Measurements from ENCODE around the gene GNG4. TPM values are rescaled to one million over a fixed set of nuclear protein-coding genes. Genes with fewer than 3 reads are reported as not detected.

The GNG4 gene
- total RNA-seq, 2 experiments from 2014 or later, result not detected

DNA sequence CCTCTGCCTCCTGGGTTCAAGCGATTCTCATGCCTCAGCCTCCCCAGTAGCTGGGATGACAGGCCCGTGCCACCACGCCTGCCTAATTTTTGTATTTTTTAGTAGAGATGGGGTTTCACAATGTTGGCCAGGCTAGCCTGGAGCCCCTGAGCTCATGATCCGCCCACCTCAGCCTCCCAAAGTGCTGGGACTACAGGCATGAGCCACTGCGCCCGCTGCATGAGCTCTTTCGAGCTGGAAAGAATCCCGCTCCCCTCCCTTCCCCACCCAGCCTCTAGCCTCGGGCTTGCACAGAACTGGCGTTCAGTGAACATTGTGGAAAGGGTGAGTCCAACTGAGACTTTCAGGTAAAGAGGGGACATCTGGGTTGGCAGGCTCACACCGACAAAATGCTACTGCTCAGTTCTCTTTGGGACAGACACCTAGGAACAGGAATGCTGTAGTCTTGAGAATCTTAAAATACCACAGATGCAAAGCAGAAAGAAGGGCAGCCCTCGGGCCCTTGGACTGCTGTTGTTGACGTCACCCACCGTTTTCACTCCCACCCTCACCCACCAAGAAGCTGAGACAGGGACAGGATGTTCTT, 9.7 kb upstream of the GNG4 start:
- CTCF ChIA-PET (ENCODE audit: unreplicated experiment), result no interaction called here
- Histone ChIP-seq H3K4me2 (ENCODE audit: low read length) (no peak overlapping the region), H3K9me2 (ENCODE audit: insufficient read depth, low read length) (no peaks in the 10 kb centered on the region), H3K79me2 (ENCODE audit: insufficient read depth, low read depth, low read length) (no peaks in the 10 kb centered on the region), H3K4me1 (ENCODE audit: insufficient read depth, low read length, poor library complexity, severe bottlenecking) (no peaks in the 10 kb centered on the region), H4K20me1 (ENCODE audit: insufficient read depth, low read length) (no peaks in the 10 kb centered on the region), H2AFZ (ENCODE audit: low read length) (no peak overlapping the region), H3K27ac (ENCODE audit: low read depth, low read length, poor library complexity, severe bottlenecking) (no peak overlapping the region), H3K36me3 (ENCODE audit: insufficient read depth, low read length) (no peaks in the 10 kb centered on the region), H3K4me3 (ENCODE audit: low read depth, low read length, poor library complexity, severe bottlenecking) (no peak overlapping the region), H3K9me3 (ENCODE audit: low read length) (no peaks in the 10 kb centered on the region)
- no peak for TF ChIP-seq EZH2phosphoT487 (IDR thresholded peaks at IDR 0.05; ENCODE audit: borderline replicate concordance, low read depth, low read length)
- TF ChIP-seq, protein P1, sequence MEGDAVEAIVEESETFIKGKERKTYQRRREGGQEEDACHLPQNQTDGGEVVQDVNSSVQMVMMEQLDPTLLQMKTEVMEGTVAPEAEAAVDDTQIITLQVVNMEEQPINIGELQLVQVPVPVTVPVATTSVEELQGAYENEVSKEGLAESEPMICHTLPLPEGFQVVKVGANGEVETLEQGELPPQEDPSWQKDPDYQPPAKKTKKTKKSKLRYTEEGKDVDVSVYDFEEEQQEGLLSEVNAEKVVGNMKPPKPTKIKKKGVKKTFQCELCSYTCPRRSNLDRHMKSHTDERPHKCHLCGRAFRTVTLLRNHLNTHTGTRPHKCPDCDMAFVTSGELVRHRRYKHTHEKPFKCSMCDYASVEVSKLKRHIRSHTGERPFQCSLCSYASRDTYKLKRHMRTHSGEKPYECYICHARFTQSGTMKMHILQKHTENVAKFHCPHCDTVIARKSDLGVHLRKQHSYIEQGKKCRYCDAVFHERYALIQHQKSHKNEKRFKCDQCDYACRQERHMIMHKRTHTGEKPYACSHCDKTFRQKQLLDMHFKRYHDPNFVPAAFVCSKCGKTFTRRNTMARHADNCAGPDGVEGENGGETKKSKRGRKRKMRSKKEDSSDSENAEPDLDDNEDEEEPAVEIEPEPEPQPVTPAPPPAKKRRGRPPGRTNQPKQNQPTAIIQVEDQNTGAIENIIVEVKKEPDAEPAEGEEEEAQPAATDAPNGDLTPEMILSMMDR (conservative IDR thresholded peaks at IDR 0.05; ENCODE audit: low read length), result no peak
- DNase-seq (ENCODE audit: low spot score), result no peak
- POLR2A ChIA-PET, result interaction anchor here (0.6 to 1.7 kb wide), 4 partner anchors 17 to 194 kb away, joined by 3 to 9 read pairs (median 3); no protein-coding TSS in a partner anchor
- intact Hi-C loops (cut with micrococcal nuclease; ENCODE audit: unreplicated experiment), result no loop called here
- BruUV-seq (replicated peaks), result no TSS peak

DNA sequence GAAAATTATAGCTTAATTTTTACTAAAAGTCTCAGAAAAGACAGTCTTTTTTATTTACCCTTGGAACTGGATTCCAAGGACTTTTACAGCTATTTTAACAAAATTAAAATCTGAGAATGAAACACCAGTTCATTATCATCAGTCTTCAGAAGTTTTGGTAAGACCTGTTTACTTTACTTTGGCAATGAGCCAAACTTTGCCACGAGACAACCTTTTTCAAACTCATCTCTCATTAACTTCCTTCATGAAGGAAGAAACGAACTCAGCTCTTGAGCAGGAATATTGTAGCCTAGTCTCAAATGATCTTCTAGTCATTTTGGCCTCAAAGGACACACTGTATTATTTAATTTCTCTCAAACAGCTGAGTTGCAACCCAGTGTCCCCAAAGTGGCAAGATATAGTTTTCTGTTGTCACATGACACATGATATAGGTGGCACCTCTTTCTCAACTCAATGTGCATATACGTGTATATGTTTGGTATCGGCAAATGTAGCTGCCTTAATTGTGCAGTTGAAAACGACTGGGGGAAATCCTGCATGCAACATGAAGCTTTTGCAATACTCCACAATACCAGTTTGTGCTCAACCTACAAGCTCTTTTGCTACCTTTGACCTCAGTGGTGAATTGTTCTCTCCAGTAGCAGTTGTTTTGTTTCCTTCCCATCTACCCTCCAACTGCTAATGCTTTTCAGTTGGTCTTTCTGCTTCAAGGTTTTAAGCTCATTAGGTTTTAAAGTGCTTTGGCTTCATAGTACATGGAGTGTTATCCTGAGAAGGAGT, 8.4 kb upstream of the GNG4 start:
- no TSS peak for BruUV-seq (replicated peaks)
- no peak overlapping the region for H2AFZ ChIP-seq (ENCODE audit: low read length)
- CTCF ChIA-PET (ENCODE audit: unreplicated experiment), result no interaction called here

More for the DNA sequence above, 8.4 kb upstream of the GNG4 start:
- H3K4me3 ChIP-seq (ENCODE audit: low read depth, low read length, poor library complexity, severe bottlenecking), result no peak overlapping the region
- no peaks in the 10 kb centered on the region for H3K4me1 ChIP-seq (ENCODE audit: insufficient read depth, low read length, poor library complexity, severe bottlenecking)
- no peak overlapping the region for H3K4me2 ChIP-seq (ENCODE audit: low read length)
- TF ChIP-seq, protein P1 (conservative IDR thresholded peaks at IDR 0.05; ENCODE audit: low read length), result no peak
- TF ChIP-seq EZH2phosphoT487 (IDR thresholded peaks at IDR 0.05; ENCODE audit: borderline replicate concordance, low read depth, low read length), result no peak
- no peak overlapping the region for H3K27ac ChIP-seq (ENCODE audit: low read depth, low read length, poor library complexity, severe bottlenecking)
- POLR2A ChIA-PET, result interaction anchor here (0.6 to 1.3 kb wide), 5 partner anchors 24 to 239 kb away, joined by 3 to 5 read pairs (median 3); no protein-coding TSS in a partner anchor
- no peaks in the 10 kb centered on the region for H3K9me3 ChIP-seq (ENCODE audit: low read length)
- H3K9me2 ChIP-seq (ENCODE audit: insufficient read depth, low read length), result no peaks in the 10 kb centered on the region
- H3K79me2 ChIP-seq (ENCODE audit: insufficient read depth, low read depth, low read length), result no peaks in the 10 kb centered on the region
- DNase-seq (ENCODE audit: low spot score), result no peak
- intact Hi-C loops (cut with micrococcal nuclease; ENCODE audit: unreplicated experiment), result no loop called here
- H4K20me1 ChIP-seq (ENCODE audit: insufficient read depth, low read length), result no peaks in the 10 kb centered on the region
- H3K36me3 ChIP-seq (ENCODE audit: insufficient read depth, low read length), result no peaks in the 10 kb centered on the region

Data from OCI-LY7 (cell line).